H9 (cell line): ENCODE results near the gene UCP2. TPM values are rescaled to one million over a fixed set of nuclear protein-coding genes. Genes with fewer than 3 reads are reported as not detected.

Experiments
- DNase-seq: peaks from one replicate; pipeline ENCODE4 v3.0.0-alpha.2; 2017
- H2AFZ ChIP-seq: one replicate; pipeline ENCODE4 v1.6.1; 2013; ENCODE audit warnings: mild to moderate bottlenecking, low read length, control low read depth, moderate library complexity
- H2AK5ac ChIP-seq: 2 replicates; pipeline ENCODE4 v1.6.1; 2013; ENCODE audit warnings: low read length, control low read depth, mixed read lengths; ENCODE audit not compliant: insufficient read length
- H2BK120ac ChIP-seq: one replicate; pipeline ENCODE4 v1.6.1; 2013; ENCODE audit warnings: low read depth, mild to moderate bottlenecking, low read length, control low read depth, inconsistent platforms; ENCODE audit not compliant: poor library complexity, severe bottlenecking
- H2BK12ac ChIP-seq: 2 replicates; pipeline ENCODE4 v1.6.1; 2013; ENCODE audit warnings: low read length, control low read depth, mixed read lengths, low read depth; ENCODE audit not compliant: insufficient read length
- H2BK15ac ChIP-seq: 2 replicates; pipeline ENCODE4 v1.6.1; 2013; ENCODE audit warnings: low read depth, low read length, control low read depth
- H2BK20ac ChIP-seq: one replicate; pipeline ENCODE4 v1.6.1; 2013; ENCODE audit warnings: low read depth, mild to moderate bottlenecking, low read length, control low read depth, inconsistent platforms; ENCODE audit not compliant: poor library complexity, severe bottlenecking
- H2BK5ac ChIP-seq: 2 replicates; pipeline ENCODE4 v1.6.1; 2013; ENCODE audit warnings: low read length, control low read depth, mixed read lengths; ENCODE audit not compliant: insufficient read length
- H3K14ac ChIP-seq: 2 replicates; pipeline ENCODE4 v1.6.1; 2013; ENCODE audit warnings: low read length, control low read depth; ENCODE audit not compliant: insufficient read depth
- H3K18ac ChIP-seq: 2 replicates; pipeline ENCODE4 v1.6.1; 2013; ENCODE audit warnings: low read depth, mild to moderate bottlenecking, mixed read lengths, low read length, control low read depth; ENCODE audit not compliant: insufficient read length
- H3K23ac ChIP-seq: 2 replicates; pipeline ENCODE4 v1.6.1; 2013; ENCODE audit warnings: low read length, control low read depth, mixed read lengths, low read depth; ENCODE audit not compliant: insufficient read length
- H3K23me2 ChIP-seq: 2 replicates; pipeline ENCODE4 v1.6.1; 2013; ENCODE audit warnings: low read depth, mild to moderate bottlenecking, mixed read lengths, low read length, control low read depth; ENCODE audit not compliant: insufficient read length, poor library complexity, severe bottlenecking
- H3K27ac ChIP-seq: 2 replicates; pipeline ENCODE4 v1.5.1; 2013; ENCODE audit warnings: low read length, control low read depth, mixed read lengths, low read depth; ENCODE audit not compliant: insufficient read length
- H3K27me3 ChIP-seq: 2 replicates; pipeline ENCODE4 v1.6.1; 2013; ENCODE audit warnings: low read length, control low read depth, inconsistent platforms; ENCODE audit not compliant: insufficient read depth
- H3K4ac ChIP-seq: 2 replicates; pipeline ENCODE4 v1.6.1; 2013; ENCODE audit warnings: low read depth, mild to moderate bottlenecking, control low read depth, inconsistent platforms, low read length, moderate library complexity
- H3K4me1 ChIP-seq: 2 replicates; pipeline ENCODE4 v1.6.1; 2013; ENCODE audit warnings: low read length, control low read depth, inconsistent platforms; ENCODE audit not compliant: insufficient read depth
- H3K4me2 ChIP-seq: 2 replicates; pipeline ENCODE4 v1.6.1; 2013; ENCODE audit warnings: low read length, control low read depth, mixed read lengths; ENCODE audit not compliant: insufficient read length, insufficient read depth
- H3K56ac ChIP-seq: 2 replicates; pipeline ENCODE4 v1.6.1; 2013; ENCODE audit warnings: low read depth, mild to moderate bottlenecking, mixed read lengths, low read length, control low read depth; ENCODE audit not compliant: insufficient read length
- H3K79me1 ChIP-seq: 2 replicates; pipeline ENCODE4 v1.6.1; 2013; ENCODE audit warnings: low read depth, mild to moderate bottlenecking, moderate library complexity, low read length, control low read depth, inconsistent platforms; ENCODE audit not compliant: insufficient read depth, poor library complexity, severe bottlenecking
- H3K79me2 ChIP-seq: 2 replicates; pipeline ENCODE4 v1.6.1; 2013; ENCODE audit warnings: low read length, control low read depth, inconsistent platforms; ENCODE audit not compliant: insufficient read depth
- H3K9ac ChIP-seq: 2 replicates; pipeline ENCODE4 v1.6.1; 2013; ENCODE audit warnings: low read length, control low read depth, mixed read lengths; ENCODE audit not compliant: insufficient read length; ENCODE audit errors: extremely low read depth
- H3K9me3 ChIP-seq: one replicate; pipeline ENCODE4 v1.6.1; 2013; ENCODE audit warnings: low read depth, low read length, inconsistent platforms; ENCODE audit not compliant: control insufficient read depth
- H3T11ph ChIP-seq: one replicate; pipeline ENCODE4 v1.6.1; 2013; ENCODE audit warnings: mild to moderate bottlenecking, low read length, control low read depth, inconsistent platforms
- H4K20me1 ChIP-seq: one replicate; pipeline ENCODE4 v1.6.1; 2013; ENCODE audit not compliant: control insufficient read depth, insufficient read length, insufficient read depth
- H4K5ac ChIP-seq: 2 replicates; pipeline ENCODE4 v1.6.1; 2013; ENCODE audit warnings: low read depth, mild to moderate bottlenecking, mixed read lengths, low read length, control low read depth; ENCODE audit not compliant: insufficient read length
- H4K8ac ChIP-seq: replicated peaks from 2 replicates; pipeline ENCODE4 v1.6.1; 2013; ENCODE audit warnings: low read length, control low read depth, mixed read lengths, low read depth; ENCODE audit not compliant: insufficient read length
- H4K91ac ChIP-seq: 2 replicates; pipeline ENCODE4 v1.6.1; 2013; ENCODE audit warnings: low read depth, mild to moderate bottlenecking, moderate library complexity, mixed read lengths, low read length, control low read depth; ENCODE audit not compliant: insufficient read length
- H3K27ac Mint-ChIP-seq, 3 experiments: 2 replicates in 2 of 3; 3 replicates in 1 of 3; pipeline ENCODE4 v1.8.0; 2020 to 2021; ENCODE audit warnings: mixed read lengths in 3 of 3, mild to moderate bottlenecking in 1 of 3, moderate library complexity in 1 of 3
- H3K27me3 Mint-ChIP-seq: 2 replicates; pipeline ENCODE4 v1.8.0; 2021; ENCODE audit warnings: low read depth, mild to moderate bottlenecking, moderate library complexity, mixed read lengths
- H3K36me3 Mint-ChIP-seq, 3 experiments: 2 replicates in 2 of 3; 3 replicates in 1 of 3; pipeline ENCODE4 v1.8.0; 2020 to 2021; ENCODE audit warnings: low read depth in 3 of 3, mixed read lengths in 3 of 3; ENCODE audit not compliant: insufficient read depth in 1 of 3
- H3K4me1 Mint-ChIP-seq, 2 experiments: 2 replicates each; pipeline ENCODE4 v1.8.0; 2020; ENCODE audit warnings: mixed read lengths in 2 of 2
- H3K4me3 Mint-ChIP-seq, 2 experiments: 2 replicates in 1 of 2; 3 replicates in 1 of 2; pipeline ENCODE4 v1.8.0; 2020 to 2021; ENCODE audit warnings: mild to moderate bottlenecking in 2 of 2, mixed read lengths in 2 of 2, moderate library complexity in 1 of 2
- H3K9me3 Mint-ChIP-seq, 2 experiments: 2 replicates in 1 of 2; 3 replicates in 1 of 2; pipeline ENCODE4 v1.8.0; 2020; ENCODE audit warnings: mild to moderate bottlenecking in 2 of 2, mixed read lengths in 2 of 2, moderate library complexity in 1 of 2
- CTCF ChIP-seq: fragments of 200-600 bp; sonication (generic); conservative IDR thresholded peaks from 3 replicates; pipeline ENCODE4 v1.8.0; 2021; ENCODE audit warnings: antibody characterized with exemption, mild to moderate bottlenecking
- WGBS: extraction: QIAGEN DNeasy Blood & Tissue Kit; methylation state at CpG from one replicate; pipeline ENCODE4 v1.1.7; 2013; ENCODE audit warnings: missing lambda C conversion rate, low lambda C conversion rate, mixed read lengths; ENCODE audit not compliant: insufficient read length; ENCODE audit errors: extremely low coverage; 5-methylcytosine and 5-hydroxymethylcytosine counted together
- total RNA-seq: library from RNA; stranded (reverse); gene quantifications from 2 replicates; pipeline ENCODE4 v1.2.1, GENCODE V29; 2021

The UCP2 gene
- total RNA-seq, 1 experiment from 2014 or later: 62.1 TPM

- H3K23ac ChIP-seq: no peak overlapping the region
- H2BK20ac ChIP-seq: no peak overlapping the region
- no peak overlapping the region for H3K4me3 Mint-ChIP-seq
- H2BK15ac ChIP-seq: no peak overlapping the region
- H3K79me1 ChIP-seq: no peaks in the 10 kb centered on the region
- H3T11ph ChIP-seq: no peak overlapping the region
- H2AK5ac ChIP-seq: no peak overlapping the region
- no peak overlapping the region for H2BK120ac ChIP-seq
- H4K91ac ChIP-seq: no peak overlapping the region
- no peaks in the 10 kb centered on the region for H3K9me3 Mint-ChIP-seq
- H3K4ac ChIP-seq: no peak overlapping the region
- H3K4me1 ChIP-seq: no peaks in the 10 kb centered on the region
- H2BK5ac ChIP-seq: no peak overlapping the region
- H4K5ac ChIP-seq: no peak overlapping the region
- H2BK12ac ChIP-seq: no peak overlapping the region
- no peak overlapping the region for H3K4me2 ChIP-seq
- H3K56ac ChIP-seq: no peak overlapping the region
- H3K23me2 ChIP-seq: no peaks in the 10 kb centered on the region
- H3K27ac Mint-ChIP-seq: peak overlapping the region in 1 of 3 experiments; percentile 53; a peak in 1 of 7 replicates
- H3K4me1 Mint-ChIP-seq: peaks cover 13 to 27% of the 10 kb centered on the region in 2 experiments
- no peaks in the 10 kb centered on the region; a peak in 1 of 7 replicates for H3K36me3 Mint-ChIP-seq
- no peak overlapping the region for H4K8ac ChIP-seq
- no peaks in the 10 kb centered on the region for H3K79me2 ChIP-seq
- H3K27me3 ChIP-seq: no peaks in the 10 kb centered on the region
- no peak overlapping the region for H3K9ac ChIP-seq
- no peaks in the 10 kb centered on the region for H3K27me3 Mint-ChIP-seq
- no peak overlapping the region for H3K18ac ChIP-seq
- no peaks in the 10 kb centered on the region for H3K9me3 ChIP-seq
- H3K27ac ChIP-seq: no peak overlapping the region
- no CpG with 5 or more reads among the region's 11 CpGs for WGBS
- no peaks in the 10 kb centered on the region for H4K20me1 ChIP-seq
- no peak overlapping the region for H2AFZ ChIP-seq
- no peak overlapping the region for H3K14ac ChIP-seq
- no peak for TF ChIP-seq CTCF
- DNase-seq: no peak
Observed at GRCh38 chr11:74004759-74005615, 22.3 kb upstream of the UCP2 start.
